Effector CD4-positive, alpha-beta T cell (primary cell): ENCODE data around the gene PLA2G4F.

ENCODE experiments used
- DNase-seq: peaks from one replicate; pipeline ENCODE4 v3.0.0-alpha.2; 2020

PLA2G4F gene

DNA sequence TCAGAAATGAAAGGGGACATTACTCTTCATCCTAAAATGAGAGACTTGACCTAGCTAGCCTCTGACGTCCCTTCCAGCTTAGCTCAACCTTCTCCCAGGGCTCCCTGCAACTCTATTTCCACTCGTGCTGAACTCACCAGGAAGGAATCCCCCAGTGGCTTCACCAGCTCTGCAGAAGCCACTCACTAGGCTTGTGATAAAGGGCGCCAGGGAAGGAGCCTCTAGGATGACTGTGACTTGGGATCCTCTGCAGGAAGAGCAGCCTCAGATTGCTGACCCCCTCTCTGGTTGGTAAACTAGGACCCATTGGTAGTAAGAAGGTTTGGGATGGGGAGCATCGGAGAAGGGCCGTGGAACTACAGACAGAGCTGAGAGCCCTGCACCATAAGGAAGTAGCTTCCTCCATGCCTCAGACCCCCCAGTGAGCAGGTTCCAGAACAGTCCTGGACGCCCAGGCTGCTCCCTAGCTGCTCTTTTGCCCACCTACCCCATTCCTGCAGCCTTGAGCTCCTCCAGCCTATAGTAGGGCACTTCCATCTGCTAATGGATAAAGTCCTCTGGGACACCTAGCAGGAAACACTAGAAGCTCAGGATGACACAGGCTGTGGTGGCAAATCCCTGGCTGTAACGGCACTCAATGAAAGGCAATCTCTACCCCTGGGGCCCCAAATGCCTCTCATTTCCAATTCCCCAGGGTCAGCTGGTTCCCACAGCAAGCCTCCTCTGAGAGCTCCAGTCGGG is 26.0 kb downstream of the PLA2G4F start:
- no peak for DNase-seq

DNA sequence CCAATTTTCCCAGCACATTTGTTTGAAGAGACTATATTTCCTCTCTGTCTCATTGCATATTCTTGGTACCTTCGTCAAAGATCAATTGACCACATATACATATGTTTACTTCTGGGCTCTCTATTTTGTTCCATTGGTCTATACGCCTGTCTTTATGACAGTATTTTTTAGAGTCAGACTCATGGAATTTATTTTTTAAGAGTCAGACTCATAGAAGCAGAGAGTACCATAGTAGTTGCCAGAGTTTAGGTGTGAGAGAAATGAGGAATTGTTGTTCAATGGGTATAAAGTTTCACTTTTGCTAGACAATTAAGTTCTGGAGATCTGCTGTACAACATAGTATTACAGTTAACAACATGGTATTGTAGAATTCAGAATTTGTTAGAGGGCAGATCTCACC is 27.1 kb downstream of the PLA2G4F start:
- no peak for DNase-seq

DNA sequence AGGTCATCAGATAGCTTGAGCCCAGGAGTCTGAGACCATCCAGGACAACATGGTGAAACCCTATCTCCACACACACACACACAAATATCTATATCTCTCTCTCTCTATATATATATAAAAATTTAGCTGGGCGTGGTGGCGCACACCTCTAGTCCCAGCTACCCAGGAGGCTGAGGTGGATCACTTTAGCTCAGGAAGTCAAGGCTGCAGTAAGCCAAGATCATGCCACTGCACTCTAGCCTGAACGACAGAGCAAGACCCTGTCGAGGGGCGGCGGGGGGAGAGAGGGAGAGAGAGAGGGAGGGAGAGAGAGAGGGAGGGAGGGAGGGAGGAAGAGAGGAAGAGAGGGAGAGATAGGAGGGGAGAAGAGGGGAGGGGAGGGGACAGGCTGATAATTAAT is 28.0 kb downstream of the PLA2G4F start:
- no peak for DNase-seq

DNA sequence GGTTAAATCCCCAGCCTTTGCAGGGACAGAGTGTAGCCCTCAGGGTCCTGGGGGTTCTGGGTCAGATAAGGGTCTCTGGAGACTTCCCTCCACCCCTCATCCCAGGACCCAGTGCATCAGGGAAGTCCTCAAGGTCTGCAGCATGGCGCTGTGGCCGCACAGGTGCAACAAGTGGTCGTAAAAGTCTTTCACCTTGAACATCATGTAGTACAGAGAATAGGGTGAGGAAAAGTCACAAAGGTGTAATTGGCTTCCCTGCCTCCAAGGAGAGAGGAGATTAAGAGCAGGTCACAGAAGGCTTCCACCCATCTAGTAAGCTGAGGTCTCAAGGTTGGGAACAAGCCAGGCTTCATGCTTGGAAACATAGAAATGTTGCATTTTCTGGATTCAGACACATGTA is 32.9 kb downstream of the PLA2G4F start:
- no peak for DNase-seq

- DNase-seq: no peak
These were observed 34.8 kb downstream of the PLA2G4F start for GRCh38 chr15:42121682-42122081.

DNA sequence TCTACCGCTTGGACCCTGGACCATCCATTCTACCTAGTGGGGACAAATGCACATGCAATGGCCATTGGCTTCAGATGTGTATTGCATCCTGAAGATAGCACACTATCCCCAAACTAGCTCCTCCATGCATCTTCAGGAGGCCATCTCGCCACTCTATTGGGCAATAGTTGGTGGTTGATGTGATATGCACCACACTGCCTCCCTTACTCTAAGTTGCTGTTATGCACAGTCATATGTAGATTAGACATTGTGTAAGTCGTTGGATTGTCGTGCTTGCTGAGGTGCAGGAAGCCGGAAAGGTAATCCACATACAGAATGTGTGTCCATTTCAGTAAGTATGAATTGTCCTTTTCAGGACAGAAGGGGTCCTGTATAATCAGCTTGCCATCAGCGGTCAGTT is 35.4 kb downstream of the PLA2G4F start:
- no peak for DNase-seq

DNA sequence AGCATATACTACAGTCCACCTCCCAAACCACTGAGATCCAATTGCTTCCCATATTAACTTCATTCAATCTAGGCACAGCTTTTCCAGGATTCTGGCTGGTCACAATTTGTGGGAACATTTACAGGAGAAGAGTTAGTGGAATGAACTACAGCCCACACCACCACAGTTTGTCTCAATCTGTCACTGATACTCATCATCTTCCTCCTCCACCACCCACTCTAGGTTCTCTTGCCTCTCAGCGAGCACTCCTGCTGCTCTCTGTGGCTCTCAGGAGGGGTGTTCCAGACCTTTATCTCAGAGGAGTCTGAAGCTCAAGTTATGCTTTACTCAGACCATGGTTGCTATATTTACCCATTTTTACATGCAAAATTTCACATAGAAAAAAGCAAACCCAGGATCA is 36.2 kb downstream of the PLA2G4F start:
- no peak for DNase-seq

DNA sequence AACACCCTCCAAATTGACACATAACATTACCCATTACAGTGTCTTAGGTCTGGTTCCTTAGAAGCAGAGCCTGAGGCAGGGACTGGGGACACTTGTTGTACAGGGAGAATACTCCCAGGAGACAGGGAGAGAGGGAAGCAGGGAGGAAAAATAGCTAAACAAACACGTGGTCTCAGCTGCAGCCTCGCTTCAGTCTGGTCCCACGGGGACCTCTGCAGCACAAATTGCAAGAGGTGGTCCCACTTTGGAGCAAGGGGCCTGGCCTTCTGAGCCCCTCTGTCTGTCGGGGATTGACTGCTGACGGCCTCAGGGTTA is 37.0 kb downstream of the PLA2G4F start:
- DNase-seq: no peak

- DNase-seq: no peak
These were observed 37.6 kb downstream of the PLA2G4F start for GRCh38 chr15:42118650-42119445.

DNA sequence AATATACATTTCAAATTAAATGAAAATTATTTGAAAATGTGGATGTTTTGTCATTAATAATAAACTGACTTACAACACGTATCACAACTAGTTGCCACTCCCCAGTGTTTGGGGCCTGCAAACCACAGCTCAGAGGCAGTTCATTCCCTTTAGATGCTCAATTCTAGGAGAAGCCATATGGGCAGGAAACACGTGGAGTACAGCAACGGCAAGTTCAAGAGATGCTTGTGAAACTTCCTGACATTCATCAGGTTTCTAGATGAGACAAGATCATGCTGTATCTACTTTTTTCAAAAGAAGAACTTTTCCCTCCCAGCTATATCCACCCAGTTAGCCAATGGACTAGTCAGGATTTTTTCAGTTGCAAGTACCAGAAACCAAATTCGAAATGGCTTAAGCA is 44.5 kb downstream of the PLA2G4F start:
- no peak for DNase-seq

- no peak for DNase-seq
These were observed 46.1 kb downstream of the PLA2G4F start for GRCh38 chr15:42110367-42110766.

DNA sequence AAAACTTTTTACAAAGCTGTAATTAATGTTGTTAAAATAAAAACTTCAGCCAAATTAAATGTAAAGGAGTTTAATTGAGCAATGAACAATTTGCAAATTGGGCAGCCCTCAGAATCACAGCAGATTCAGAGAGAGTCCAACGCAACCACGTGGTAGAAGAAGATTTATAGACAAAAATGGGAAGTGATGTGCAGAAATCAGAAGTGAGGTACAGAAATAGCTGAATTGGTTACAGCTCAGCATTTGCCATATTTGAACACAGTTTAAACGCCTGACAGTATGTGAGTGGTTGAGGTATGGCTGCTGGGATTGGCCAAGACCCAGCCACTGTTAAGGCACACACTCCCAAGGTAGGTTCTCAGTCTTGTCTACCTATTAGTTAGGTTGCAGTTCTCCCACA is 47.6 kb downstream of the PLA2G4F start:
- no peak for DNase-seq

DNA sequence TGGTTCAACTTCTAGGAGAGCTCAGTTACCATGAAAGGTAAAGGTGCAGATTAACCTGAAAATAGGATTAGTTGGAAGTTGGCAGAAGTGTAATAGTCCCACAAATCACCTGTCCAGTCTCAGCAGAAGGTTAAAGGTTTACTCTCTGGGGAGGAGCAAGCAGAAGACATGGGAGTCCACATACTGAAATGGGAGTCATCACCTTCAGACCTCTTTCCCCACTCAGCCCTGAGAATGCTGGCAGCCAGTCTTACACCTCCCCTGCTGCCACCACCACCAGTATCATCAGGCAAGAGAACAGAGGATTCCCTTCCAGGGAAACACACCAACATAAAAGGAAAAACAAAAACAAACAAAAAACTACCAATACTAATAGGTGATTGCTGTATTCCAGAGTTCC is 48.2 kb downstream of the PLA2G4F start:
- DNase-seq: no peak

- no peak for DNase-seq
These were observed 49.0 kb downstream of the PLA2G4F start for GRCh38 chr15:42107473-42107872.

- no peak for DNase-seq
These were observed 50.1 kb downstream of the PLA2G4F start for GRCh38 chr15:42106288-42106687.

- DNase-seq: no peak
These were observed 52.1 kb downstream of the PLA2G4F start for GRCh38 chr15:42104095-42104891.

DNA sequence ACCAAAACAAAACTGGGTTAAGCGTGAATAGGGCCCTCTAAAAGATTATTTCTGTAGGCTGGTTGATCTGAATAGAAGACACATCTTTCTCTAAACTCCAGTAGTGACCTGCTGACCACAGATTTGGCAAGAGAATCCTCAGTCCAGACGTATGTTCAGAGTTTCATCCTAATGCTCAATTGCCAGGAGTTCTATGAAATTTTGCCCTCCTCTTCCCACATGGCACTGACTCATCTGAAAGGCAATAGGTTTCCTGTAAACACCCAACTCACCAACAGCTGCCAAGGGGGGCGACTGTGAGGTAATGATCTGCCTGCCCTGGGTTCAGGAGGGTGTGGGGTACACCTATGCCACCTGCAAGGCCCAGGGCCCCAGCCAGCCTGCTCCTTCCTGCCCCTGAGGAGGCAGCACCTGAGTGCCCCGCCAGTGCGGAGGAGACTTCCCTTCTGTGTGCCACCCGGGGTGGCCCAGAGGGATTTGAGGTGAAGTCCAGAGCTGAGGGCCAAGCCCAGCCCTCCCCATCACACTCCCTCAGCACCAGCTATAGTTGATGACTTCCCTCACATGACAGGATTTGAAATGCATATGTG is 53.7 kb downstream of the PLA2G4F start:
- no peak for DNase-seq

- no peak for DNase-seq
These were observed 54.6 kb downstream of the PLA2G4F start for GRCh38 chr15:42101861-42102260.

DNA sequence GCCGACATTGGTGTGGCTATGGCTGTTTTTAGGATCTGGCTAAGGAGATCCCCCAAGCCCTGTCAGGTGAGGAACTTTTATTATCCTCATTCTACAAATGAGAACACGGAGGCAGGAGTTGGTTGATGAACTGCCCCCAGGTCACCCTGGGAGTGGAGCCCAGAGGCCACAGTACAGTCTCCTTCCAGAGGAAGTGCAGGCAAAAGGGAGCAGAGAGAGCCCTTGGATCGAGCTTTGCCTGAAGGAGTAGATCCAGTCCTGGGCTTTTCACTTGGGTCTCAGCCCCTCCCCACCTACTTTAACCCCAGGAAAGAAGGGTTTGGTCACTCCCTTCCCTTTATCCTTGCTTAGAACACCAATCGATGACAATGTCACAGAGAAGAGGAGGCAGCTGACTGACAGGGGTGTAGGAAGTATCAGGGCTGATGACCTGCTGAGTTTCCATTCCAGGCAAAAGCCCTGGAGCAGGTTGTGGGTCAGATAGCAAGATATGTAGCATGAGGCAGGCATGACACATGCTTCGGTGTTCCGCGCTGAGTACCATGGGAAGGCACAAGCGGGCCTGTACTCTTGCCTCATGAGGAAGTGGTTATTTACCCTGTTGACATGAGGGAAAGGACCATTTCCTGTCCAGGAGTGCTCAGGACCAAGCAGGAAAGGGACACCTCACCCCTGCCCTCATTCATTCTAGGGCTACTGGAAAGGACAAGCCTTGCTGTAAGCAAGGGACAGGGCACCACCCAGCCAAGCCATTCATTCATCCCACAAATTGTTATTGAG is 56.2 kb downstream of the PLA2G4F start:
- DNase-seq: no peak

DNA sequence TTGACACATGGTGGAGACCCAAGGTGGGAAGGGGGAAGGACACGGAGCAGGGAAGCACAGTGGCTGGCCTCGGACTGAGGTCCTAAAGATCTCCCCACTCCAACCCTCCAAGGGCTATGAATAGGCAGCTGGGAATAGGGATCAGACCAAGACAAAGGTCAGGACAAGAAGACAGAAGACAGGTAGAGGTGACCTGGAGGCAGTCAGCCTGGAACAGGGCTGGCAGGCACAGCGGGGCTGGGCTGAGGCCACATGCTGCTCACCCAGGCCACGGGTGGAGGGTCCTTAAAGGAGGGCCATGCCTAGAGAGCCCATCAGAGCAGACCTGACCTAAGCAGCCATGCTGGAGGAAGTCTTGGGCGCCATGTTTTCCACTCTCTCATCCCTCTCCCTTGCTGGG is 59.4 kb downstream of the PLA2G4F start:
- DNase-seq: no peak

DNA sequence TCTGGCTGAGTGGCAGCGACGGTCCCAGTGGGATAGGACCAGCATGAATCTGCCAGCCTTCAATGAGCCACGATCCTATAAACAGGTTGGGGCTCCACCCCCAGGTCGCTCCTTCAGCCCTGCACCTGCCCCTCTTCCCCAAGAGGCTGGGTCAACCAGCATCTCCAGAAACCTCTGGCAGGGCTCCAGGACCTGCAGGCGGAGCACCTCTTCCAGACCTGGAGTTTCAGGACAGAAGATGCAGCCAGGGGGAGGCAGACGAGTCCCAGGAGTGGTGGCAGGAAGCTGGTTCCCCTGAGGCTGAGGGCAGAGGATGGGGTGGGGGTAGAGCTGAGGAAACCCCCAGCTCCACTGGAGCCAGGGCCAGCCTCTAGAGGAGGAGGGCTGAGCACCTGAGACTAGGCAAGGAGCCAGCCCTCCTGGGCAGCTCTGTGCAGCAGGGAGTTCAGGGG is 61.9 kb downstream of the PLA2G4F start, which contains the start of gene PLA2G4D:
PLA2G4D (minus strand) TSS at position 51 of the 452 bp plus-strand sequence. CDS start 103 bp downstream, outside the sequence.
- no peak for DNase-seq

DNA sequence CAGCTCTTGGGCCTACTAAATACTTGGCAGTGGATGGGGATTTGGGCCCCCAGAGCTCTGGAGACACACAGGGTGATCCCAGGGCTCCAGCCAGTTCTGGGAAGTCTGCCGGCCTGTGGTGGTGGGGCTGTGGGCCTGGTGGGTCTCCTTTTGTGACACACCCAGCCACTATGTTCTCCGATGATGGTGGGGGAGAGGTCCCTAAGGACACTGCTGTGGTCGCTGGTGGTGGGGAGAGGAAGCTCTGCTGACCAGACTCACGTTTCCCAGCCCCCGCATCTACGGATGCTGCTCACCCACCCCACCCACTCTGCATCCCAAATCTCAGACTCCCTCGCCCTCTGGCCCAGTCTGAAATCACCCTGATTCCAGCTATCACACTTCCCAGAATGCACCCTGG is 62.5 kb downstream of the PLA2G4F start:
- DNase-seq: no peak
